Peyer's patch (tissue), 4 donors: Measurements from ENCODE around the gene BLCAP. TPM values are rescaled to one million over a fixed set of nuclear protein-coding genes. Genes with fewer than 3 reads are reported as not detected.

Source experiments
- DNase-seq, 3 donors: peaks; one replicate each; pipeline ENCODE4 v3.0.0-alpha.2; 2017 to 2019
- H3K27ac ChIP-seq, 4 donors: fragments of 200-600 bp; sonication (generic); one replicate each; pipeline ENCODE4 v1.5.1; 2016 to 2019
- H3K27me3 ChIP-seq, 2 donors: fragments of 200-600 bp; sonication (generic); one replicate each; pipeline ENCODE4 v1.5.1; 2019
- H3K36me3 ChIP-seq, 3 donors: fragments of 200-600 bp; sonication (generic); one replicate each; pipeline ENCODE4 v1.5.1; 2016 to 2019
- H3K4me1 ChIP-seq, 4 donors: fragments of 200-600 bp; sonication (generic); one replicate each; pipeline ENCODE4 v1.5.1; 2016 to 2019
- H3K4me3 ChIP-seq, 4 donors: fragments of 200-600 bp; sonication (generic); 1 replicate in 3 of 4; 2 replicates in 1 of 4; pipeline ENCODE4 v1.5.1; 2016 to 2019; ENCODE audit warnings: mild to moderate bottlenecking in 1 of 4
- H3K9me3 ChIP-seq, 4 donors: fragments of 200-600 bp; sonication (generic); one replicate each; pipeline ENCODE4 v1.5.1; 2016 to 2019; ENCODE audit warnings: mild to moderate bottlenecking in 1 of 4
- CTCF ChIP-seq, 6 experiments: fragments of 450-650 bp in 4 of 6; fragments of 200-600 bp in 2 of 6; sonication (generic) in 1 of 6; IDR thresholded peaks; one replicate each; pipeline ENCODE4 v1.5.1; 2017 to 2019; ENCODE audit warnings: antibody characterized with exemption in 6 of 6, mild to moderate bottlenecking in 3 of 6, moderate library complexity in 1 of 6
- POLR2A ChIP-seq, 2 donors: fragments of 450-650 bp; IDR thresholded peaks; one replicate each; pipeline ENCODE4 v1.5.1; 2017; ENCODE audit warnings: antibody characterized with exemption in 2 of 2, mild to moderate bottlenecking in 2 of 2, moderate library complexity in 2 of 2
- total RNA-seq, 4 donors: library from RNA; depleted of rRNA; stranded (reverse); fragments of >200 nt; gene quantifications; one replicate each; pipeline ENCODE4 v1.1.0, GENCODE V29; 2016

The BLCAP gene
- total RNA-seq, 4 donors from 2014 or later, result 44.6 to 129 (median 118) TPM

GRCh38 chr20:37521061-37521771 lies 6.5 kb downstream of the BLCAP start, which contains the start of gene NNAT:
NNAT (plus strand) TSS chr20:37521250; CDS start chr20:37521332, 82 bp downstream.
- Histone ChIP-seq H3K4me3 (peak within 1 kb of the TSS in 3 of 4 donors; percentile 14 to 26 (median 25)), H3K27ac (peak within 1 kb of the TSS in 1 of 4 donors; percentile 69)
- no peak for TF ChIP-seq POLR2A (IDR thresholded peaks at IDR 0.05)
- no peak for TF ChIP-seq CTCF (IDR thresholded peaks at IDR 0.05)

DNA sequence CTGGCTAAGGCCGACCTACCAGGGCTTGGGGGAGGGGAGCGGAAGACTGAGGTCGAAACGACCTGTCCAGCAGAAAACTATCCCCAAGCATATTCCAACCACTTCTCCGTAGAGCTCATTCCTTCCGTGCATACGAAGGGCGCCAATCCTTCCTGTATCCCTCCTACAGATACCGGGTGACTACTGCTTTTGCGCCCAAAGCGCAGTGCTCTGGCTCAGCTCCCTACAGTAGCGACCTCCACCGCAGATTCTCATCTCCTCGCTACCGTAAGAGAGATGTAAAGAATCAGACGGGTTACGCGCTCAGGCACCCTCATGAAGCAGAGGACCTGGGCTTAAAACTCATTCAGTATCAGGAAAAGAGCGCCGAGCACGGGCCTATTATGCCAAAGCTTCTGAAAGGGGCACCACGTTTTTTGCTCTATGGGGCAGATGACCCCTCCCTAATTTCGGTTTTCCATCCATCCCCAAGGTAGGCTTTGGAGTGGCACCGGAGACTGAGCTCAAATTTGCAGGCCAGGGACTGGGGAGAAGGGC lies 7.2 kb downstream of the BLCAP start:
- Histone ChIP-seq H3K4me1 (peaks cover 0 to 66% (median 5%) of the 10 kb centered on the region in 4 donors), H3K9me3 (no peaks in the 10 kb centered on the region), H3K27me3 (no peaks in the 10 kb centered on the region), H3K36me3 (peaks cover 0 to 14% (median 0%) of the 10 kb centered on the region in 3 donors), H3K27ac (peak overlapping the region in 1 of 4 donors; percentile 69), H3K4me3 (no peak overlapping the region)
- TF ChIP-seq POLR2A (IDR thresholded peaks at IDR 0.05) (no peak), CTCF (IDR thresholded peaks at IDR 0.05) (no peak)
- no peak for DNase-seq

More at GRCh38 chr20:37521061-37521771, 6.5 kb downstream of the BLCAP start, which contains the start of gene NNAT:
- Histone ChIP-seq H3K4me1 (peaks cover 0 to 72% (median 9%) of the 10 kb centered on the region in 4 donors), H3K36me3 (peaks cover 0 to 8% (median 0%) of the 10 kb centered on the region in 3 donors), H3K9me3 (no peaks in the 10 kb centered on the region), H3K27me3 (no peaks in the 10 kb centered on the region)
- no peak for DNase-seq

- TF ChIP-seq POLR2A (IDR thresholded peaks at IDR 0.05) (no peak), CTCF (IDR thresholded peaks at IDR 0.05) (no peak)
- no peak for DNase-seq
- no peaks in the 10 kb centered on the region for H3K9me3 ChIP-seq
- peaks cover 0 to 21% (median 0%) of the 10 kb centered on the region in 3 donors for H3K36me3 ChIP-seq
- H3K4me1 ChIP-seq, result peaks cover 0 to 58% (median 1%) of the 10 kb centered on the region in 4 donors
- no peaks in the 10 kb centered on the region for H3K27me3 ChIP-seq
- H3K4me3 ChIP-seq, result no peak overlapping the region
- peak overlapping the region in 1 of 4 donors; percentile 69 for H3K27ac ChIP-seq
Observed at GRCh38 chr20:37519508-37520418, 7.9 kb downstream of the BLCAP start.

GRCh38 chr20:37518606-37519507 lies 8.8 kb downstream of the BLCAP start:
- DNase-seq, result no peak
- H3K9me3 ChIP-seq, result no peaks in the 10 kb centered on the region
- no peaks in the 10 kb centered on the region for H3K27me3 ChIP-seq
- H3K4me1 ChIP-seq, result peaks cover 0 to 49% (median 0%) of the 10 kb centered on the region in 4 donors
- peak overlapping the region in 1 of 4 donors; percentile 69 for H3K27ac ChIP-seq
- no peak overlapping the region for H3K4me3 ChIP-seq
- H3K36me3 ChIP-seq, result peaks cover 0 to 30% (median 0%) of the 10 kb centered on the region in 3 donors
- TF ChIP-seq CTCF (IDR thresholded peaks at IDR 0.05) (no peak), POLR2A (IDR thresholded peaks at IDR 0.05) (no peak)
